ENCODE results near the gene BCL2.

BCL2 gene

DNA sequence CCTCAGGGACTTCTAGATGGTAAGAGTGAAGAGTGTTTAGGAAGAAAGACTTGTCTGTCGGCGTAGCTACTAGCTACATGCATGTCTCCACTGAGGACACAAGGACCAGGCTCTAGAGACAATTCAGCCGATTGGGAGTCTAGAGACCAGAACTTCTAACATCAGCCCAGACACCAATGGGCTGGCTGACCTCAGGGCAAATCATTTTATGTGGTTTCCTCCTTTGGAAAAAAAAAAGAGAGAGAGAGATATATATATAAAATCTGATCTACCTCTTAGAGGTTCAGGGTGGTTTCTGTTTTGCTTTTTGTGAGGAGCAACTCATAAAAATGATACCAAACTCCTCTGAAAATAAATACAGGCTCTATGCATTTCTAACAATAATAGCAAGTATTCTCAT lies 212.8 kb downstream of the BCL2 start:
- no peak overlapping the region for H2AFZ ChIP-seq (ENCODE audit: low read depth)
- H3K27ac ChIP-seq: no peak overlapping the region
- peaks cover 31% of the 10 kb centered on the region for H3K4me1 ChIP-seq (ENCODE audit: low read depth, poor library complexity, severe bottlenecking)
- no peak overlapping the region for H3K4me3 ChIP-seq (IDR thresholded peaks at IDR 0.05; ENCODE audit: insufficient read depth, low read depth, low read length)
- H3K36me3 ChIP-seq (ENCODE audit: insufficient read depth): no peaks in the 10 kb centered on the region
- H3K27me3 ChIP-seq (ENCODE audit: insufficient read depth, low read depth): no peaks in the 10 kb centered on the region
- H3K4me2 ChIP-seq: peak overlapping the region; percentile 6; the same call in 1 of the 2 replicates
- no peaks in the 10 kb centered on the region for H3K79me2 ChIP-seq (ENCODE audit: insufficient read depth, low read depth)
- TF ChIP-seq, protein P1, sequence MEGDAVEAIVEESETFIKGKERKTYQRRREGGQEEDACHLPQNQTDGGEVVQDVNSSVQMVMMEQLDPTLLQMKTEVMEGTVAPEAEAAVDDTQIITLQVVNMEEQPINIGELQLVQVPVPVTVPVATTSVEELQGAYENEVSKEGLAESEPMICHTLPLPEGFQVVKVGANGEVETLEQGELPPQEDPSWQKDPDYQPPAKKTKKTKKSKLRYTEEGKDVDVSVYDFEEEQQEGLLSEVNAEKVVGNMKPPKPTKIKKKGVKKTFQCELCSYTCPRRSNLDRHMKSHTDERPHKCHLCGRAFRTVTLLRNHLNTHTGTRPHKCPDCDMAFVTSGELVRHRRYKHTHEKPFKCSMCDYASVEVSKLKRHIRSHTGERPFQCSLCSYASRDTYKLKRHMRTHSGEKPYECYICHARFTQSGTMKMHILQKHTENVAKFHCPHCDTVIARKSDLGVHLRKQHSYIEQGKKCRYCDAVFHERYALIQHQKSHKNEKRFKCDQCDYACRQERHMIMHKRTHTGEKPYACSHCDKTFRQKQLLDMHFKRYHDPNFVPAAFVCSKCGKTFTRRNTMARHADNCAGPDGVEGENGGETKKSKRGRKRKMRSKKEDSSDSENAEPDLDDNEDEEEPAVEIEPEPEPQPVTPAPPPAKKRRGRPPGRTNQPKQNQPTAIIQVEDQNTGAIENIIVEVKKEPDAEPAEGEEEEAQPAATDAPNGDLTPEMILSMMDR (conservative IDR thresholded peaks at IDR 0.05; ENCODE audit: low read depth, low read length): no peak
- no peak overlapping the region for H3K9ac ChIP-seq
- no peaks in the 10 kb centered on the region for H4K20me1 ChIP-seq (ENCODE audit: insufficient read depth)

DNA sequence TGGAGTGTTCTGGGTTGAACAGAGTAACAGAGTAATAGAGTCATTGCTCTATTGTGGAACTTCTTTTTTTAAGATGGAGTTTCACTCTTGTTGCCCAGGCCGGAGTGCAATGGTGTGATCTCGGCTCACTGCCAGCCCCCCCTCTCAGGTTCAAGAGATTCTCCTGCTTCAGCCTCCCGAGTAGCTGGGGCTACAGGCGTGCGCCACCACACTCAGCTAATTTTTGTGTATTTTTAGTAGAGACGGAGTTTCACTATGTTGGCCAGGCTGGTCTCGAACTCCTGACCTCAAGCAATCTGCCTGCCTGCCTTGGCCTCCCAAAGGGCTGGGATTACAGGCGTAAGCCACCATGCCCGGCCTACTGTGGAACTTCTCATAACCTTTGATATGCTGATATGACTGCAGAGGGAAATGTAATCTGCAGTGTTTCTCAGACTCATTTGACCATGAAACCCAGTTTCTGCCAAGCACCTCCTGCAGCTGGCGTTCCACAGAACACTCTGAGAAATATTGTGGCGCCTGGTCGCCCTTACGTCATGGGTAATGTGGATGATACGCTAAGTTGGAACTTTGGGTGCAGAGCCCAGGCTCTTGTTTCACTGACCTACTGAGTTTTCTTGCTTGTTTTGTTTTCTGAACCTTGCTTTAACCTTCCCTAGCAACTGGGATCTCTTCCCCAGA lies 213.8 kb downstream of the BCL2 start:
- peaks cover 31% of the 10 kb centered on the region for H3K4me1 ChIP-seq (ENCODE audit: low read depth, poor library complexity, severe bottlenecking)
- no peaks in the 10 kb centered on the region for H3K79me2 ChIP-seq (ENCODE audit: insufficient read depth, low read depth)
- no peak overlapping the region for H2AFZ ChIP-seq (ENCODE audit: low read depth)
- TF ChIP-seq, protein P1 (conservative IDR thresholded peaks at IDR 0.05; ENCODE audit: low read depth, low read length): no peak
- no peaks in the 10 kb centered on the region for H4K20me1 ChIP-seq (ENCODE audit: insufficient read depth)
- H3K27ac ChIP-seq: no peak overlapping the region
- H3K4me3 ChIP-seq (IDR thresholded peaks at IDR 0.05; ENCODE audit: insufficient read depth, low read depth, low read length): no peak overlapping the region
- H3K9ac ChIP-seq: no peak overlapping the region
- H3K4me2 ChIP-seq: no peak overlapping the region
- no peaks in the 10 kb centered on the region for H3K36me3 ChIP-seq (ENCODE audit: insufficient read depth)
- no peaks in the 10 kb centered on the region for H3K27me3 ChIP-seq (ENCODE audit: insufficient read depth, low read depth)

DNA sequence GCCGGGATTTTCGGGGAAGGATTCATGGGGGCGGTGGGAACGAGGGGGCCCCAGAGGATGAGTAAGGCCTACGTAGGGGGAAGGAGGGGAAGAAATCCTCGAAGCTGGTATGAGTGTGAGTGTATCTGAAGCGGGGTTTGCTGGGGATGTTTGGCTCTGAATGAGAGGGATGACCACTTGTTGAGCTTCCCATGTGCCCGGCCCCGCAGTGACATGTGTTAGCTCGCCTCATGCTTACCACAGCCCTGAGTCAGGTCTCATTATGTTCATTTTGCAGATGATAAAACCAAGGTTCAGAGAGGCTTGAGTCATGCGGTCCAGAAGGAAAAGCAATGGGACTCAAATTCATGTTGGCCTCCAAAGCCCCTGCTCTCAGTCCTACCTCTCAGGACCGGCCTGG lies 214.7 kb downstream of the BCL2 start:
- H3K9ac ChIP-seq: no peak overlapping the region
- H3K79me2 ChIP-seq (ENCODE audit: insufficient read depth, low read depth): no peaks in the 10 kb centered on the region
- H3K4me2 ChIP-seq: no peak overlapping the region
- H2AFZ ChIP-seq (ENCODE audit: low read depth): no peak overlapping the region
- H3K27ac ChIP-seq: no peak overlapping the region
- no peak overlapping the region for H3K4me3 ChIP-seq (IDR thresholded peaks at IDR 0.05; ENCODE audit: insufficient read depth, low read depth, low read length)
- peaks cover 33% of the 10 kb centered on the region for H3K4me1 ChIP-seq (ENCODE audit: low read depth, poor library complexity, severe bottlenecking)
- no peaks in the 10 kb centered on the region for H4K20me1 ChIP-seq (ENCODE audit: insufficient read depth)
- no peaks in the 10 kb centered on the region for H3K27me3 ChIP-seq (ENCODE audit: insufficient read depth, low read depth)
- H3K36me3 ChIP-seq (ENCODE audit: insufficient read depth): no peaks in the 10 kb centered on the region
- TF ChIP-seq, protein P1 (conservative IDR thresholded peaks at IDR 0.05; ENCODE audit: low read depth, low read length): no peak

DNA sequence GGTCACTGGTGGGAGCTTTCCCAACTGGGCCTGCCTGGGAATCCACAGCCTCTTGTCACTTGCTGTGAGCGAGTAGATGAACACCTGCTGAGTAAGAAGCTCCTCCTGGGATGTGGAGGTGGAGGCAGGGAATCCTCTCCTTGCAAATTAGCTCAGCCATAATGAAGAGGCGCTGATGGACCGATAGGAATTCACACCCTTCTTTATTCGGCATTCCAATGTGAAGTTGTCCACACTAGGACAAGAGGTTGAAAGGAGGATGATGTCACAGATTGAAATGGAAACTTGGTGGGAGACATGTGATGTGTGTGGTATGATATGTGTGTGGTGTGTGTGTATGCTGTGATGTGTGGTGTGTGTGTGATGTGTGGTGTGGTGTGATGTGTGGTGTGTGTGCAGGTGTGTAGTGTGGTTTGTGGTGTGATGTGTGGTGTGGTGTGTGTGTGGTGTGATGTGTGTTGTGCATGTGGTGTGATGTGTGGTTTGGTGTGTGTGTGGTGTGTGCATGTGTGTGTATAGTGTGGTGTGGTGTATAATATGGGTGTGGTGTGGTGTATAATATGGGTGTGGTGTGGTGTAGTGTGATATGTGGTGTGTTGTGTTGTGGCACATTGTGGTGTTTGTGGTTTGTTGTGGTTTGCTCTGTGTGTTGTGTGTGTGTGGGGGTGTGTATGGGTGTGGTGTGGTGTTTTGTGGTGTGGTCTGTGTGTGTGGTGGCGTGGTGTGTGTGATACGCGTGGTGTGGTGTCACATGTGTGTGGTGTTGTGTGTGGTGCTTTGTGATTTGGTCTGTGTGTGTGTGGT lies 216.4 kb downstream of the BCL2 start:
- no peaks in the 10 kb centered on the region for H3K36me3 ChIP-seq (ENCODE audit: insufficient read depth)
- TF ChIP-seq, protein P1 (conservative IDR thresholded peaks at IDR 0.05; ENCODE audit: low read depth, low read length): no peak; the same call in 1 of the 2 replicates
- H3K4me1 ChIP-seq (ENCODE audit: low read depth, poor library complexity, severe bottlenecking): peaks cover 50% of the 10 kb centered on the region
- no peak overlapping the region for H3K27ac ChIP-seq
- H3K9ac ChIP-seq: no peak overlapping the region
- H3K79me2 ChIP-seq (ENCODE audit: insufficient read depth, low read depth): no peaks in the 10 kb centered on the region
- H4K20me1 ChIP-seq (ENCODE audit: insufficient read depth): no peaks in the 10 kb centered on the region
- H3K4me3 ChIP-seq (IDR thresholded peaks at IDR 0.05; ENCODE audit: insufficient read depth, low read depth, low read length): no peak overlapping the region
- no peaks in the 10 kb centered on the region for H3K27me3 ChIP-seq (ENCODE audit: insufficient read depth, low read depth)
- no peak overlapping the region for H2AFZ ChIP-seq (ENCODE audit: low read depth)
- no peak overlapping the region for H3K4me2 ChIP-seq

Measured in KMS-11 (cell line).